ENCODE data around the gene ZNF804B. TPM values are rescaled to one million over a fixed set of nuclear protein-coding genes. Genes with fewer than 3 reads are reported as not detected.

ZNF804B gene
- total and polyA plus RNA-seq, 9 of the 15 experiments (the other 6 are each of a cell fraction or from before 2014, with no cell fraction given): 0.04 to 0.22 (median 0.09) TPM; not detected in 6

DNA sequence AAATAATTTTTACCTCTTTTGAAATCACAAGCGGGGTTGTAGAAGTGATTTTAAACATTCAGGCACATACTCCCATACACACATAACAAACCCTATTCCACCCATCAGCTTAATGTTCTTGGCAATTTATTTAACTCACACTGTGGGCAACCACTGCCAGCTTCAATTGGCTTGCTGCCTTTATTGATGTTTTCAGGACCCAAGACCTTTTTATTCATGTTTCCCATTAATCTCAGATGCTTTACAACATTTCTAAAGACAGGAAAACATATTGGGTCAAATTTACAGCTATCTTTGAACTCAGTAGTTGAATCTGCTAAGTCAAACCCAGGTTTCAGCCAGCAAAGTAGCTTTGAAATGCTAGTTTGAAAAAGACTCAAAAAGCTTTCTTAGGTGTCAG, 109.0 kb downstream of the ZNF804B start:
- no peaks in the 10 kb centered on the region for H4K20me1 ChIP-seq (replicated peaks; ENCODE audit: control insufficient read depth, insufficient read depth, low read length)
- intact Hi-C loops (cut with micrococcal nuclease): no loop called here
- in situ Hi-C loops (cut with MboI): no loop called here
- no peaks in the 10 kb centered on the region for H3K9me1 ChIP-seq (ENCODE audit: control insufficient read depth, insufficient read depth, low read length)
- ChIA-PET CTCF (ENCODE audit: low intra/inter-chr PET ratio) (no interaction called here), POLR2A (no interaction called here)
- 0% methylated on average over 1 of the region's 1 CpG for WGBS (ENCODE audit: insufficient coverage, low coverage, missing lambda C conversion rate)
- H3K79me2 ChIP-seq (ENCODE audit: control insufficient read depth, insufficient read depth, low read length): no peaks in the 10 kb centered on the region
- no peak for ATAC-seq
- H3K9me3 ChIP-seq (replicated peaks; ENCODE audit: control insufficient read depth, insufficient read depth, low read depth, low read length): no peaks in the 10 kb centered on the region
- FAIRE-seq: no peak
- no peak for DNase-seq (ENCODE audit: extremely low read depth in 1 of 4, low spot score in 3 of 4)
- no peak overlapping the region for H3K4me3 ChIP-seq
- no peak overlapping the region for H3K27ac ChIP-seq (ENCODE audit: extremely low read depth, low read depth, low read length)
- TF ChIP-seq TSC22D4 (tag; IDR thresholded peaks at IDR 0.05) (no peak), MCM7 (IDR thresholded peaks at IDR 0.05) (no peak), YBX1 (IDR thresholded peaks at IDR 0.05) (no peak), MAFK (IDR thresholded peaks at IDR 0.05; ENCODE audit: low read length) (no peak)
- H3K9ac ChIP-seq (ENCODE audit: insufficient read depth in 1 of 2, low read depth in 2 of 2, low read length in 2 of 2): no peak overlapping the region
- no TSS peak for BruUV-seq (replicated peaks)
- no peak overlapping the region for H2AFZ ChIP-seq (ENCODE audit: low read depth, low read length)
- no peaks in the 10 kb centered on the region for H3K36me3 ChIP-seq (ENCODE audit: control insufficient read depth, insufficient read depth, low read length)
- H3K27me3 ChIP-seq (ENCODE audit: control insufficient read depth in 2 of 2, insufficient read depth in 2 of 2, low read length in 2 of 2): no peaks in the 10 kb centered on the region
- no peak overlapping the region for H3K4me2 ChIP-seq (ENCODE audit: insufficient read depth, low read length)
- H3K4me1 ChIP-seq (replicated peaks in 1 of 2; ENCODE audit: control insufficient read depth in 2 of 2, insufficient read depth in 2 of 2, low read length in 2 of 2): no peaks in the 10 kb centered on the region

DNA sequence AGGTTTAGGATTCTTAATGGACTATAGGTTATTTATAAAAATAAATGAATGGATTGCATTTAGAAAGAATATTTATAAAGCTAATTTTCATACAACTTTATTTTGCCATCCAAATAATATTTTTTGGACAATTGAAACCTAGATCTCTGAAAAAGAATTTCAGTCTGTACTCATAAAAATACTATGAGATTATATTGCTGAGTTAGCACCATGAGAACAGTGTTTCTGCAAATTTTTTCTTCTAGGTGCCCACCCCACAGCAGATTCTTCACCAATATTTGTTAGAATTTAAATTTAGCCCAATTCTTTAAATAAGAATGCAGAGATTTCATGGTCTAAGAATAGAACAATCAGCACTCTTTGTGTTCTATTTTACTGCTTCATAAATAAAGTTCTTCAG, 121.6 kb downstream of the ZNF804B start:
- ATAC-seq (no peak), FAIRE-seq (no peak), DNase-seq (ENCODE audit: extremely low read depth in 1 of 4, low spot score in 3 of 4) (no peak)
- Histone ChIP-seq H4K20me1 (replicated peaks; ENCODE audit: control insufficient read depth, insufficient read depth, low read length) (no peaks in the 10 kb centered on the region), H3K4me3 (no peak overlapping the region), H3K27ac (ENCODE audit: extremely low read depth, low read depth, low read length) (no peak overlapping the region), H3K4me2 (ENCODE audit: insufficient read depth, low read length) (no peak overlapping the region), H3K79me2 (ENCODE audit: control insufficient read depth, insufficient read depth, low read length) (no peaks in the 10 kb centered on the region), H3K27me3 (ENCODE audit: control insufficient read depth in 2 of 2, insufficient read depth in 2 of 2, low read length in 2 of 2) (no peaks in the 10 kb centered on the region), H2AFZ (ENCODE audit: low read depth, low read length) (no peak overlapping the region), H3K9me1 (ENCODE audit: control insufficient read depth, insufficient read depth, low read length) (no peaks in the 10 kb centered on the region), H3K9me3 (replicated peaks; ENCODE audit: control insufficient read depth, insufficient read depth, low read depth, low read length) (0 out of 2 replicates have a peak, but pooled peaks cover 1% of the 10 kb centered on the region), H3K4me1 (replicated peaks in 1 of 2; ENCODE audit: control insufficient read depth in 2 of 2, insufficient read depth in 2 of 2, low read length in 2 of 2) (no peaks in the 10 kb centered on the region), H3K9ac (ENCODE audit: insufficient read depth in 1 of 2, low read depth in 2 of 2, low read length in 2 of 2) (no peak overlapping the region), H3K36me3 (ENCODE audit: control insufficient read depth, insufficient read depth, low read length) (no peaks in the 10 kb centered on the region)
- no TSS peak for BruUV-seq (replicated peaks)
- CTCF ChIA-PET (ENCODE audit: low intra/inter-chr PET ratio): no interaction called here
- intact Hi-C loops (cut with micrococcal nuclease): no loop called here
- POLR2A ChIA-PET: interaction anchor here (0.7 kb wide), 1 partner anchor 216 kb away, joined by 3 read pairs; no protein-coding TSS in a partner anchor
- in situ Hi-C loops (cut with MboI): no loop called here
- TF ChIP-seq, protein P1, sequence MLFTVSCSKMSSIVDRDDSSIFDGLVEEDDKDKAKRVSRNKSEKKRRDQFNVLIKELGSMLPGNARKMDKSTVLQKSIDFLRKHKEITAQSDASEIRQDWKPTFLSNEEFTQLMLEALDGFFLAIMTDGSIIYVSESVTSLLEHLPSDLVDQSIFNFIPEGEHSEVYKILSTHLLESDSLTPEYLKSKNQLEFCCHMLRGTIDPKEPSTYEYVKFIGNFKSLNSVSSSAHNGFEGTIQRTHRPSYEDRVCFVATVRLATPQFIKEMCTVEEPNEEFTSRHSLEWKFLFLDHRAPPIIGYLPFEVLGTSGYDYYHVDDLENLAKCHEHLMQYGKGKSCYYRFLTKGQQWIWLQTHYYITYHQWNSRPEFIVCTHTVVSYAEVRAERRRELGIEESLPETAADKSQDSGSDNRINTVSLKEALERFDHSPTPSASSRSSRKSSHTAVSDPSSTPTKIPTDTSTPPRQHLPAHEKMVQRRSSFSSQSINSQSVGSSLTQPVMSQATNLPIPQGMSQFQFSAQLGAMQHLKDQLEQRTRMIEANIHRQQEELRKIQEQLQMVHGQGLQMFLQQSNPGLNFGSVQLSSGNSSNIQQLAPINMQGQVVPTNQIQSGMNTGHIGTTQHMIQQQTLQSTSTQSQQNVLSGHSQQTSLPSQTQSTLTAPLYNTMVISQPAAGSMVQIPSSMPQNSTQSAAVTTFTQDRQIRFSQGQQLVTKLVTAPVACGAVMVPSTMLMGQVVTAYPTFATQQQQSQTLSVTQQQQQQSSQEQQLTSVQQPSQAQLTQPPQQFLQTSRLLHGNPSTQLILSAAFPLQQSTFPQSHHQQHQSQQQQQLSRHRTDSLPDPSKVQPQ (CRISPR knock-in tag; IDR thresholded peaks at IDR 0.05; ENCODE audit: borderline replicate concordance): no peak
- TF ChIP-seq ARID2 (IDR thresholded peaks at IDR 0.05) (no peak), GABPB1 (CRISPR knock-in tag; IDR thresholded peaks at IDR 0.05) (no peak), GATAD2A (IDR thresholded peaks at IDR 0.05) (no peak)
- TF ChIP-seq, protein P2, sequence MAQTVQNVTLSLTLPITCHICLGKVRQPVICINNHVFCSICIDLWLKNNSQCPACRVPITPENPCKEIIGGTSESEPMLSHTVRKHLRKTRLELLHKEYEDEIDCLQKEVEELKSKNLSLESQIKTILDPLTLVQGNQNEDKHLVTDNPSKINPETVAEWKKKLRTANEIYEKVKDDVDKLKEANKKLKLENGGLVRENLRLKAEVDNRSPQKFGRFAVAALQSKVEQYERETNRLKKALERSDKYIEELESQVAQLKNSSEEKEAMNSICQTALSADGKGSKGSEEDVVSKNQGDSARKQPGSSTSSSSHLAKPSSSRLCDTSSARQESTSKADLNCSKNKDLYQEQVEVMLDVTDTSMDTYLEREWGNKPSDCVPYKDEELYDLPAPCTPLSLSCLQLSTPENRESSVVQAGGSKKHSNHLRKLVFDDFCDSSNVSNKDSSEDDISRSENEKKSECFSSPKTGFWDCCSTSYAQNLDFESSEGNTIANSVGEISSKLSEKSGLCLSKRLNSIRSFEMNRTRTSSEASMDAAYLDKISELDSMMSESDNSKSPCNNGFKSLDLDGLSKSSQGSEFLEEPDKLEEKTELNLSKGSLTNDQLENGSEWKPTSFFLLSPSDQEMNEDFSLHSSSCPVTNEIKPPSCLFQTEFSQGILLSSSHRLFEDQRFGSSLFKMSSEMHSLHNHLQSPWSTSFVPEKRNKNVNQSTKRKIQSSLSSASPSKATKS (CRISPR knock-in tag; IDR thresholded peaks at IDR 0.05): no peak

Measured in K562 (cell line).